ENCODE data around the gene PPIL1. TPM values are rescaled to one million over a fixed set of nuclear protein-coding genes. Genes with fewer than 3 reads are reported as not detected.

The PPIL1 gene
- total and polyA plus RNA-seq, 2 of the 13 experiments (the other 11 are each of a cell fraction or from before 2014, with no cell fraction given), result 74.2 to 144 TPM

DNA sequence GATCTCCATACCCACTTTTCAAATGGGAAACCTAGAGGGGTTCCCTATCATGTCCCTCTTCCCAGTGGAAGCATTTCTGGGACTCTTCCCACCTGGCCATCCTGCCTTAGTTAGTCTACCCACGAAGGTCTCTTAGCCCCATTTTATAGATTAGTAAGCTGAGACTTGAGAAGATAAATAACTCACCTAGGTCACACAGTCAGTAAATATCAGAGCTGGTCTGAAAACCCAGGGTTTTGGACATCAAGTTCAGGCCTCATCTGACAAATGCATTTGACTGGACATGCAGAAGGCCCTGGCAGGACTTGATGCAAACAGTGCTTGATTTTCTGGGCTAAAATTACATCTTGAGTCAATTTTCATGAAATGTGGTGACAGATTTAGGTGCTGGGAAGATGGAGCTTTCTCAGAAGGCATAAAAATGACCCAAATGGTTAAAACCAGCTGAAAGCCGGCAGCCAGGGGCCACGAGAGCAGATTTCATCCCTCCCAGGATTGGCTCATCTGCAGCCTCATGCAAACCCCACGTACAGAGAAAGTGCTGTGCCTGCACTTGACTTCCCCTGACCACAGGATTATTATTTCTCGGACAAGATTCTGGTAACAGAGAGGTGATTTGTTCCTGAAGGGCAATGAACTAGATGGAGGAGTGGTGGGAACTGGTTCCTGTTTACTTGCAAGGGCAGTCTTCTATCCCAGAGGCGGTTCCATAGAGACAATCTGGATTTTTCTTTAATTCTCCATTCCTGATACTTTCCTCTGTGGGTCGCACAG lies 58.5 kb downstream of the PPIL1 start:
- ATAC-seq, result no peak
- Histone ChIP-seq H3K27ac (ENCODE audit: extremely low read length, insufficient read depth, low read length) (no peak overlapping the region), H4K20me1 (ENCODE audit: insufficient read depth, low read length) (no peaks in the 10 kb centered on the region), H3K4me1 (ENCODE audit: insufficient read depth, low read length) (peaks cover 74% of the 10 kb centered on the region), H3K9ac (ENCODE audit: insufficient read depth, low read depth, low read length) (no peak overlapping the region), H3K9me3 (ENCODE audit: low read length) (no peaks in the 10 kb centered on the region), H2AFZ (ENCODE audit: low read length) (no peak overlapping the region), H3K36me3 (replicated peaks in 1 of 2; ENCODE audit: control insufficient read depth in 1 of 2, insufficient read depth in 2 of 2, low read length in 2 of 2) (no peaks in the 10 kb centered on the region), H3K4me2 (ENCODE audit: low read depth, low read length) (no peak overlapping the region), H3K4me3 (replicated peaks in 1 of 3; ENCODE audit: insufficient read depth in 1 of 3, low read depth in 2 of 3, low read length in 3 of 3) (no peak overlapping the region), H3K79me2 (ENCODE audit: insufficient read depth, low read length) (no peaks in the 10 kb centered on the region), H3K27me3 (ENCODE audit: control insufficient read depth in 1 of 2, insufficient read depth in 2 of 2, low read length in 2 of 2) (peaks cover 5 to 13% of the 10 kb centered on the region in 2 experiments; a peak in 3 of 5 replicates)
- ChIA-PET CTCF (ENCODE audit: low intra/inter-chr PET ratio, low total read pairs) (no interaction called here), POLR2A (no interaction called here)
- FAIRE-seq, result no peak
- BruUV-seq (replicated peaks), result no TSS peak
- intact Hi-C loops (cut with micrococcal nuclease; ENCODE audit: unreplicated experiment), result no loop called here
- in situ Hi-C loops (cut with HindIII; ENCODE audit: extremely low pct_ligation_motif_present, low pct_unique_long_range_greater_than_20kb), result no loop called here
- DNase-seq (ENCODE audit: low spot score), result no peak
- 22% methylated on average over 6 of the region's 7 CpGs for WGBS (ENCODE audit: low lambda C conversion rate)
- TF ChIP-seq SRSF4 (IDR thresholded peaks at IDR 0.05; ENCODE audit: low read depth, low read length, poor library complexity, severe bottlenecking) (no peak), ZMYM2 (CRISPR knock-in tag; IDR thresholded peaks at IDR 0.05) (no peak), ZMYM3 (CRISPR knock-in tag; IDR thresholded peaks at IDR 0.05) (0 out of 2 replicates have a peak, but pooled peaks have one; percentile 18), ZNF629 (CRISPR knock-in tag; conservative IDR thresholded peaks at IDR 0.05) (peak; percentile 73), ZNF441 (CRISPR knock-in tag; IDR thresholded peaks at IDR 0.05; ENCODE audit: borderline replicate concordance) (no peak), KLF9 (CRISPR knock-in tag; IDR thresholded peaks at IDR 0.05; ENCODE audit: low read depth) (no peak), MLLT10 (CRISPR knock-in tag; IDR thresholded peaks at IDR 0.05) (no peak), NR2F2 (IDR thresholded peaks at IDR 0.05; ENCODE audit: borderline replicate concordance, low read depth) (no peak), ZNF678 (CRISPR knock-in tag; IDR thresholded peaks at IDR 0.05) (no peak), HNRNPL (IDR thresholded peaks at IDR 0.05; ENCODE audit: low read depth, low read length) (no peak), ERF (CRISPR knock-in tag; IDR thresholded peaks at IDR 0.05) (0 out of 2 replicates have a peak, but pooled peaks have one; percentile 8), ZBTB38 (CRISPR knock-in tag; IDR thresholded peaks at IDR 0.05) (no peak), ARID2 (CRISPR knock-in tag; IDR thresholded peaks at IDR 0.05; ENCODE audit: borderline replicate concordance) (no peak)
- TF ChIP-seq, protein P1, sequence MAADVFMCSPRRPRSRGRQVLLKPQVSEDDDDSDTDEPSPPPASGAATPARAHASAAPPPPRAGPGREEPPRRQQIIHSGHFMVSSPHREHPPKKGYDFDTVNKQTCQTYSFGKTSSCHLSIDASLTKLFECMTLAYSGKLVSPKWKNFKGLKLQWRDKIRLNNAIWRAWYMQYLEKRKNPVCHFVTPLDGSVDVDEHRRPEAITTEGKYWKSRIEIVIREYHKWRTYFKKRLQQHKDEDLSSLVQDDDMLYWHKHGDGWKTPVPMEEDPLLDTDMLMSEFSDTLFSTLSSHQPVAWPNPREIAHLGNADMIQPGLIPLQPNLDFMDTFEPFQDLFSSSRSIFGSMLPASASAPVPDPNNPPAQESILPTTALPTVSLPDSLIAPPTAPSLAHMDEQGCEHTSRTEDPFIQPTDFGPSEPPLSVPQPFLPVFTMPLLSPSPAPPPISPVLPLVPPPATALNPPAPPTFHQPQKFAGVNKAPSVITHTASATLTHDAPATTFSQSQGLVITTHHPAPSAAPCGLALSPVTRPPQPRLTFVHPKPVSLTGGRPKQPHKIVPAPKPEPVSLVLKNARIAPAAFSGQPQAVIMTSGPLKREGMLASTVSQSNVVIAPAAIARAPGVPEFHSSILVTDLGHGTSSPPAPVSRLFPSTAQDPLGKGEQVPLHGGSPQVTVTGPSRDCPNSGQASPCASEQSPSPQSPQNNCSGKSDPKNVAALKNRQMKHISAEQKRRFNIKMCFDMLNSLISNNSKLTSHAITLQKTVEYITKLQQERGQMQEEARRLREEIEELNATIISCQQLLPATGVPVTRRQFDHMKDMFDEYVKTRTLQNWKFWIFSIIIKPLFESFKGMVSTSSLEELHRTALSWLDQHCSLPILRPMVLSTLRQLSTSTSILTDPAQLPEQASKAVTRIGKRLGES (CRISPR knock-in tag; IDR thresholded peaks at IDR 0.05; ENCODE audit: borderline replicate concordance), result no peak
- TF ChIP-seq, protein P2, sequence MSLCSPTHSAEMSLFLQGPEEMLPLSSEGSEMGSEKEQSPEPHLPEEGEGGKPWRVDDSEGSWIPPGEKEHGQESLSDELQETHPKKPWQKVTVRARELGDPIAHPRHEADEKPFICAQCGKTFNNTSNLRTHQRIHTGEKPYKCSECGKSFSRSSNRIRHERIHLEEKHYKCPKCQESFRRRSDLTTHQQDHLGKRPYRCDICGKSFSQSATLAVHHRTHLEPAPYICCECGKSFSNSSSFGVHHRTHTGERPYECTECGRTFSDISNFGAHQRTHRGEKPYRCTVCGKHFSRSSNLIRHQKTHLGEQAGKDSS (CRISPR knock-in tag; IDR thresholded peaks at IDR 0.05; ENCODE audit: borderline replicate concordance, low read depth), result no peak
- TF ChIP-seq, protein P3, sequence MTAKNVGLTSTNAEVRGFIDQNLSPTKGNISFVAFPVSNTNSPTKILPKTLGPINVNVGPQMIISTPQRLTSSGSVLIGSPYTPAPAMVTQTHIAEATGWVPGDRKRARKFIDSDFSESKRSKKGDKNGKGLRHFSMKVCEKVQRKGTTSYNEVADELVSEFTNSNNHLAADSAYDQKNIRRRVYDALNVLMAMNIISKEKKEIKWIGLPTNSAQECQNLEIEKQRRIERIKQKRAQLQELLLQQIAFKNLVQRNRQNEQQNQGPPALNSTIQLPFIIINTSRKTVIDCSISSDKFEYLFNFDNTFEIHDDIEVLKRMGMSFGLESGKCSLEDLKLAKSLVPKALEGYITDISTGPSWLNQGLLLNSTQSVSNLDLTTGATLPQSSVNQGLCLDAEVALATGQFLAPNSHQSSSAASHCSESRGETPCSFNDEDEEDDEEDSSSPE (CRISPR knock-in tag; IDR thresholded peaks at IDR 0.05), result no peak
- TF ChIP-seq, protein P4, sequence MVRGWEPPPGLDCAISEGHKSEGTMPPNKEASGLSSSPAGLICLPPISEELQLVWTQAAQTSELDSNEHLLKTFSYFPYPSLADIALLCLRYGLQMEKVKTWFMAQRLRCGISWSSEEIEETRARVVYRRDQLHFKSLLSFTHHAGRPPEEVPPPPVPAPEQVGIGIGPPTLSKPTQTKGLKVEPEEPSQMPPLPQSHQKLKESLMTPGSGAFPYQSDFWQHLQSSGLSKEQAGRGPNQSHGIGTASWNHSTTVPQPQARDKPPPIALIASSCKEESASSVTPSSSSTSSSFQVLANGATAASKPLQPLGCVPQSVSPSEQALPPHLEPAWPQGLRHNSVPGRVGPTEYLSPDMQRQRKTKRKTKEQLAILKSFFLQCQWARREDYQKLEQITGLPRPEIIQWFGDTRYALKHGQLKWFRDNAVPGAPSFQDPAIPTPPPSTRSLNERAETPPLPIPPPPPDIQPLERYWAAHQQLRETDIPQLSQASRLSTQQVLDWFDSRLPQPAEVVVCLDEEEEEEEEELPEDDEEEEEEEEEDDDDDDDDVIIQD (CRISPR knock-in tag; IDR thresholded peaks at IDR 0.05; ENCODE audit: low read depth), result no peak

Data from HepG2 (cell line).